Neuronal stem cell (in vitro differentiated cells): Measurements from ENCODE around the gene FRMD1.

ENCODE experiments used
- DNase-seq: peaks from one replicate; pipeline ENCODE4 v3.0.0-alpha.2; 2013; ENCODE audit warnings: low spot score
- H2AFZ ChIP-seq: one replicate; pipeline ENCODE4 v1.6.1; 2013; ENCODE audit warnings: mild to moderate bottlenecking, low read length, inconsistent platforms
- H2AK5ac ChIP-seq: 2 replicates; pipeline ENCODE4 v1.6.1; 2013; ENCODE audit warnings: low read depth, mild to moderate bottlenecking, inconsistent platforms, low read length, moderate library complexity, mixed read lengths
- H2BK120ac ChIP-seq: 2 replicates; pipeline ENCODE4 v1.6.1; 2013; ENCODE audit warnings: low read depth, mild to moderate bottlenecking, inconsistent platforms, low read length, moderate library complexity, mixed read lengths
- H2BK12ac ChIP-seq: one replicate; pipeline ENCODE4 v1.6.1; 2013; ENCODE audit warnings: low read length, inconsistent platforms
- H2BK15ac ChIP-seq: 2 replicates; pipeline ENCODE4 v1.6.1; 2013; ENCODE audit warnings: mild to moderate bottlenecking, low read length, inconsistent platforms, mixed read lengths
- H2BK5ac ChIP-seq: one replicate; pipeline ENCODE4 v1.6.1; 2013; ENCODE audit warnings: inconsistent platforms, mild to moderate bottlenecking, low read length, moderate library complexity
- H3K14ac ChIP-seq: one replicate; pipeline ENCODE4 v1.6.1; 2013; ENCODE audit warnings: low read length, inconsistent platforms
- H3K18ac ChIP-seq: 2 replicates; pipeline ENCODE4 v1.6.1; 2013; ENCODE audit warnings: low read length, inconsistent platforms
- H3K23ac ChIP-seq: 2 replicates; pipeline ENCODE4 v1.6.1; 2013; ENCODE audit warnings: low read depth, mild to moderate bottlenecking, mixed read lengths, low read length, inconsistent platforms; ENCODE audit not compliant: poor library complexity
- H3K27ac ChIP-seq: replicated peaks from 3 replicates; pipeline ENCODE4 v1.5.1; 2013; ENCODE audit warnings: low read length, inconsistent platforms
- H3K27me3 ChIP-seq, 3 experiments: 2 replicates each; pipeline ENCODE4 v1.6.1; 2013; ENCODE audit warnings: low read length in 3 of 3, mild to moderate bottlenecking in 2 of 3, inconsistent platforms in 1 of 3, low read depth in 1 of 3, mixed read lengths in 1 of 3, moderate library complexity in 1 of 3; ENCODE audit not compliant: control insufficient read depth in 3 of 3, insufficient read depth in 3 of 3
- H3K36me3 ChIP-seq, 2 donors: replicated peaks in 1 of 2; 2 replicates each; pipeline ENCODE4 v1.6.1; 2013; ENCODE audit warnings: low read length in 2 of 2; ENCODE audit not compliant: control insufficient read depth in 2 of 2, insufficient read depth in 2 of 2
- H3K4ac ChIP-seq: 2 replicates; pipeline ENCODE4 v1.6.1; 2013; ENCODE audit warnings: inconsistent platforms, mild to moderate bottlenecking, low read length, moderate library complexity
- H3K4me1 ChIP-seq, 2 donors: 1 replicate in 1 of 2; 2 replicates in 1 of 2; pipeline ENCODE4 v1.6.1; 2013; ENCODE audit warnings: low read length in 2 of 2, low read depth in 1 of 2; ENCODE audit not compliant: control insufficient read depth in 2 of 2, insufficient read depth in 1 of 2
- H3K4me2 ChIP-seq: one replicate; pipeline ENCODE4 v1.6.1; 2013; ENCODE audit warnings: mild to moderate bottlenecking, low read length, inconsistent platforms; ENCODE audit not compliant: insufficient read depth, poor library complexity, severe bottlenecking
- H3K4me3 ChIP-seq, 2 donors: 2 replicates each; pipeline ENCODE4 v1.5.1; 2013; ENCODE audit warnings: low read length in 2 of 2, mild to moderate bottlenecking in 2 of 2, inconsistent platforms in 1 of 2, moderate library complexity in 1 of 2
- H3K79me1 ChIP-seq: one replicate; pipeline ENCODE4 v1.6.1; 2013; ENCODE audit warnings: low read depth, mild to moderate bottlenecking, inconsistent platforms, low read length, moderate library complexity
- H3K9ac ChIP-seq: one replicate; pipeline ENCODE4 v1.6.1; 2013; ENCODE audit warnings: mild to moderate bottlenecking, low read depth, low read length, inconsistent platforms; ENCODE audit not compliant: poor library complexity
- H3K9me3 ChIP-seq, 2 donors: replicated peaks in 1 of 2; 2 replicates each; pipeline versions ENCODE3 to v1.6.1; 2013; ENCODE audit warnings: low read length in 2 of 2, mild to moderate bottlenecking in 2 of 2, inconsistent platforms in 1 of 2, low read depth in 1 of 2, mixed read lengths in 1 of 2, moderate library complexity in 1 of 2; ENCODE audit not compliant: control insufficient read depth in 2 of 2, insufficient read depth in 1 of 2
- H4K8ac ChIP-seq: one replicate; pipeline ENCODE4 v1.6.1; 2013; ENCODE audit warnings: low read depth, mild to moderate bottlenecking, inconsistent platforms, low read length, moderate library complexity
- H4K91ac ChIP-seq: one replicate; pipeline ENCODE4 v1.6.1; 2013; ENCODE audit warnings: low read length, low read depth, mild to moderate bottlenecking, inconsistent platforms; ENCODE audit not compliant: poor library complexity
- WGBS, 2 donors: extraction: QIAGEN DNeasy Blood & Tissue Kit; methylation state at CpG; one replicate each; pipeline ENCODE4 v1.1.7; 2013; ENCODE audit warnings: missing lambda C conversion rate in 2 of 2, mixed read lengths in 1 of 2; ENCODE audit not compliant: insufficient read length in 2 of 2, insufficient replicate concordance in 1 of 2; ENCODE audit errors: extremely low coverage in 2 of 2; 5-methylcytosine and 5-hydroxymethylcytosine counted together

The FRMD1 gene

DNA sequence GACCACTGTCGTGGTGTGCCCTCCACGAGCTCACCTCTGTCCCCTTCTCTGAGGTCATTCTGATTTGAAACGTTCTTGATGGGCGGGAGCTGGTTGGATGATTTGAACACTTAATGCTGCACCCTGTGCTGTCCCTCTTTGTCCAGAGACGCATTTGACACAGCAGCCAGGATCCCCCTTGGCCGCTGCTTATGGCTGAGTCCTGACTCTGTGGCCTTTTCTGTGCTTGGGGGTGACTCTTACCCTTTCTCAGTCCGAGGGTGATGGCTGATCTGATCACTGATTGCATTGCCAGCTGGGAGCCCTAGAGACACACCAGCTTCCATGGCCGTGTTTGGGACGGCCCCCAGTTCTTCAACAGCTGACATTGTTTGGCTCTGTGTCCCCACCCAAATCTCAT lies 43.5 kb upstream of the FRMD1 start:
- Histone ChIP-seq H2BK15ac (no peak overlapping the region), H4K91ac (no peak overlapping the region)
- WGBS, 2 donors = no CpG with 5 or more reads among the region's 9 CpGs

DNA sequence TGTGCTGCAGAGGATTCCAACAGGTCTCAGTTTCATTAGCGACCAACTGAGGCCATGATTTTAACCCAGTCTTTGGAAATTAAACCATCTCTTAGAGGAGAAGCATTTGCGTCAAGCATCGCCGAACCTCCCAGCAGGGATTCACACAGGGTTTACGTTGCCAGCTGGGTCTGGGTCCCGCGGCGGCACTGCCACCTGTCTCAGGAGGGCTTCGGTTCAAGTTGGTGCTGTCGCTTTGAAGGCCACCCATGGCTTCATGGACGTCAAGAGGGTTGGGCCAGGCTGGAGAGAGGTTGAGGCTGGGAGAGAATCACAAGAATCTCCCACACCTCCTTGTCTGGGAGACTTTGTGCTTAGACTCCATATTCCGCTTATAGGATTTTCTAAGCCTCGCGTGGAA lies 43.0 kb upstream of the FRMD1 start:
- Histone ChIP-seq H3K27ac (no peak overlapping the region), H3K4me1 (no peaks in the 10 kb centered on the region), H2BK15ac (no peak overlapping the region), H3K79me1 (no peaks in the 10 kb centered on the region), H3K36me3 (no peaks in the 10 kb centered on the region), H2BK5ac (no peak overlapping the region), H3K4me2 (no peak overlapping the region), H2BK120ac (no peak overlapping the region), H3K27me3 (no peaks in the 10 kb centered on the region), H3K23ac (no peak overlapping the region), H2AK5ac (no peak overlapping the region), H4K91ac (no peak overlapping the region), H3K14ac (no peak overlapping the region), H4K8ac (no peak overlapping the region), H3K9me3 (peaks cover 1 to 5% of the 10 kb centered on the region in 2 donors), H2AFZ (no peak overlapping the region), H3K4me3 (no peak overlapping the region), H2BK12ac (no peak overlapping the region), H3K18ac (no peak overlapping the region), H3K9ac (no peak overlapping the region), H3K4ac (no peak overlapping the region)
- no CpG with 5 or more reads among the region's 14 CpGs for WGBS, 2 donors
- no peak for DNase-seq

More for the DNA sequence above, 43.5 kb upstream of the FRMD1 start:
- Histone ChIP-seq H3K14ac (no peak overlapping the region), H3K4me1 (no peaks in the 10 kb centered on the region), H2BK120ac (no peak overlapping the region), H3K18ac (no peak overlapping the region), H2BK12ac (no peak overlapping the region), H3K4ac (no peak overlapping the region), H3K79me1 (no peaks in the 10 kb centered on the region), H2AFZ (no peak overlapping the region), H4K8ac (no peak overlapping the region), H3K9me3 (peaks cover 0 to 3% of the 10 kb centered on the region in 2 donors), H3K4me3 (no peak overlapping the region), H3K27ac (no peak overlapping the region), H3K27me3 (no peaks in the 10 kb centered on the region), H2BK5ac (no peak overlapping the region), H3K4me2 (no peak overlapping the region), H2AK5ac (no peak overlapping the region), H3K23ac (no peak overlapping the region), H3K36me3 (no peaks in the 10 kb centered on the region), H3K9ac (no peak overlapping the region)
- no peak for DNase-seq

DNA sequence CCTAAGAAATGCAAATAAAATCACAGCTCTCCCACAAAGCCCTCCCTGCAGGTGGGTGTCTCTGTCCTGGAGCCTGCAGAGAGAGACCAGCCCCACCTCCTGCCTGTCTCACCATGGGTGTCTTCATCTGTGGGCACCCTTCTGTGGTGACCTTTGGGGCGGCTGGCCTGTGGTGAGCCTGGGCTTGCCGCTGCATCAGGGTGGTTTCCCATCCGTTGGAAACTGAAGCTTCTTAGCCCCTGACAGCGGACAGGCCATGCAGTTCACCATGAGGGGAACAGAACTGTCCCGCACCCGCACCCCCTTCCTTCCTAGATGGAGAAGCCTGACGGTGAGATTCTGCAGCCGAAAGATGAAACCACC lies 42.3 kb upstream of the FRMD1 start:
- H3K27ac ChIP-seq = no peak overlapping the region
- no CpG with 5 or more reads among the region's 8 CpGs for WGBS, 2 donors
- H2BK15ac ChIP-seq = no peak overlapping the region
- no peak overlapping the region for H3K4me3 ChIP-seq
- H2AK5ac ChIP-seq = no peak overlapping the region
- H3K36me3 ChIP-seq = no peaks in the 10 kb centered on the region
- no peak overlapping the region for H3K4ac ChIP-seq
- no peak overlapping the region for H3K14ac ChIP-seq
- H3K9ac ChIP-seq = no peak overlapping the region
- H4K8ac ChIP-seq = no peak overlapping the region
- H3K9me3 ChIP-seq = peaks cover 7% of the 10 kb centered on the region in 2 donors
- peak overlapping the region; percentile 11 for H3K18ac ChIP-seq
- H2BK12ac ChIP-seq = no peak overlapping the region
- H2BK120ac ChIP-seq = no peak overlapping the region
- H3K27me3 ChIP-seq = no peaks in the 10 kb centered on the region
- H3K4me1 ChIP-seq = no peaks in the 10 kb centered on the region
- no peak overlapping the region for H2BK5ac ChIP-seq
- H4K91ac ChIP-seq = no peak overlapping the region
- H3K23ac ChIP-seq = no peak overlapping the region
- H3K4me2 ChIP-seq = no peak overlapping the region
- no peaks in the 10 kb centered on the region for H3K79me1 ChIP-seq
- H2AFZ ChIP-seq = no peak overlapping the region
- no peak for DNase-seq

DNA sequence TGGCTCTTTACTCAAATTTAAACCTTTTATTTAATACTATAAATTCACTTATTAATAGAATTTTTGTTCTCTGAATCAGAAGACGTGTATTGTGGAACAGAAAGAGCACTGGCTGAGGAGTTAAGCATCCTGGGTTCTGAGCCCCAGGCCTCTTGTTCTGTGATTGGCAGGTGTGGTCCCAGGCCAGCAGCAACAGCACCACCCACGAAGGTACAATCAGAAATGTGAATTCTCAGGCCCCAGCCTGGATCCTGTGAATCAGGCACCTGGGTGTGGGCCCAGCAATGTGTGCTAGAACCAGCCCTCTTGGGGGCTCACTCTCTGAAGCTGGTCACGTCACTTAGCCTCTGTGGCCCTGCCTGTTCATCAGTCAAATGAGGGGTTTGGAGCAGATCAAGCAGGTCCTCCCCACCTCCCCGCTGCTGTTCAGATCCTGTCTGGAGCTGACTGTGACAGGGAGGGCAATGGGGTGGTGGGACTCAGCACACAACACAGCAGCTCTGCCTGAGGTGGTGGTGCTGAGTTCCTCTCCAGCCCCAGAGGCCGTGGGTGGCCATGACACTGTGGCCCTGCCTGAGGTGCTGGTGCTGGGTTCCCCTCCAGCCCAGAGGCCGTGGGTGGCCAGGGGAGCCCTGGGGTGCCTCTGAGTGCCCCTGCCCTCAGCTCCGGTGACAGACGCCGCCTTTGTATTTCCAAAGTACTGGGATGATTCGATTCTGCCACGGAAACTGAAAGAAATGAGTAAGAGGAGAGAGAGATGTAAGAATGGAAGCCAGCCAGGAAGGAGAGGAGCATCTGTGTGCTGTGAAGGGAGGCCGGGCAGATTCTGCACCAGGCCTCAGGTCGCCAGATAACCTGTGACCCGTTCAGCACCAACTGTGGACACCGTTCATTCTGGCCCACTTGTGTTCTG lies 41.6 kb upstream of the FRMD1 start:
- no peak for DNase-seq
- Histone ChIP-seq H3K4me3 (no peak overlapping the region), H2BK120ac (peak overlapping the region; percentile 16), H4K8ac (no peak overlapping the region), H2BK12ac (no peak overlapping the region), H3K4me2 (no peak overlapping the region), H3K14ac (no peak overlapping the region), H2AK5ac (no peak overlapping the region), H3K9ac (no peak overlapping the region), H3K36me3 (no peaks in the 10 kb centered on the region), H4K91ac (no peak overlapping the region), H3K27me3 (no peaks in the 10 kb centered on the region), H3K27ac (no peak overlapping the region), H2BK5ac (no peak overlapping the region), H2AFZ (no peak overlapping the region), H3K18ac (peak overlapping the region; percentile 31), H3K79me1 (no peaks in the 10 kb centered on the region), H2BK15ac (no peak overlapping the region), H3K4me1 (no peaks in the 10 kb centered on the region), H3K9me3 (peaks cover 7 to 9% of the 10 kb centered on the region in 2 donors), H3K4ac (no peak overlapping the region), H3K23ac (no peak overlapping the region)
- WGBS, 2 donors = no CpG with 5 or more reads among the region's 15 CpGs
